ENCODE measurements around the gene EML1.

DNA sequence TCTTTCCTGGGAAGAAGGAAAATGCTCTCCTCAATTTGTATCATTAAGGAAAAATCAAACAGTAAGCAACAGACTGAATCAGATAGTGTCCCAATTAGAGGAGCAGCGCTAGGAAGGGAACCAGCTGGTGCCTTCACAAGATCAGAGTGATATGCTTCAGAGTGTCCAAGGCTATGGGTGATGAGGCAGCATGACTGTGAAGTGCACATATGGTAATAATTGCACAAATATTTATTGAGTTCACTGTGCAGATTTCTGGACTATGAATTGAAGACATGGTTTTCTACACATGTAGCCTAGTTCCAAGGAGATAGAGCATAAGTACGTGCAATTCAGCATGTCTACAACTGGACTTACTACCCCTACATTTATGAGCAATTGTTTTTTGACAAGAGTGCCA is 193.2 kb downstream of the EML1 start:
- no peak for TF ChIP-seq POLR2A (IDR thresholded peaks at IDR 0.05; ENCODE audit: extremely low read depth, insufficient read length)
- TF ChIP-seq, protein P1, sequence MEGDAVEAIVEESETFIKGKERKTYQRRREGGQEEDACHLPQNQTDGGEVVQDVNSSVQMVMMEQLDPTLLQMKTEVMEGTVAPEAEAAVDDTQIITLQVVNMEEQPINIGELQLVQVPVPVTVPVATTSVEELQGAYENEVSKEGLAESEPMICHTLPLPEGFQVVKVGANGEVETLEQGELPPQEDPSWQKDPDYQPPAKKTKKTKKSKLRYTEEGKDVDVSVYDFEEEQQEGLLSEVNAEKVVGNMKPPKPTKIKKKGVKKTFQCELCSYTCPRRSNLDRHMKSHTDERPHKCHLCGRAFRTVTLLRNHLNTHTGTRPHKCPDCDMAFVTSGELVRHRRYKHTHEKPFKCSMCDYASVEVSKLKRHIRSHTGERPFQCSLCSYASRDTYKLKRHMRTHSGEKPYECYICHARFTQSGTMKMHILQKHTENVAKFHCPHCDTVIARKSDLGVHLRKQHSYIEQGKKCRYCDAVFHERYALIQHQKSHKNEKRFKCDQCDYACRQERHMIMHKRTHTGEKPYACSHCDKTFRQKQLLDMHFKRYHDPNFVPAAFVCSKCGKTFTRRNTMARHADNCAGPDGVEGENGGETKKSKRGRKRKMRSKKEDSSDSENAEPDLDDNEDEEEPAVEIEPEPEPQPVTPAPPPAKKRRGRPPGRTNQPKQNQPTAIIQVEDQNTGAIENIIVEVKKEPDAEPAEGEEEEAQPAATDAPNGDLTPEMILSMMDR (IDR thresholded peaks at IDR 0.05; ENCODE audit: low read depth, low read length) = no peak
- TF ChIP-seq MYC (IDR thresholded peaks at IDR 0.05; ENCODE audit: low read depth, low read length) = no peak
- TF ChIP-seq, protein P2, sequence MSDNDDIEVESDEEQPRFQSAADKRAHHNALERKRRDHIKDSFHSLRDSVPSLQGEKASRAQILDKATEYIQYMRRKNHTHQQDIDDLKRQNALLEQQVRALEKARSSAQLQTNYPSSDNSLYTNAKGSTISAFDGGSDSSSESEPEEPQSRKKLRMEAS (IDR thresholded peaks at IDR 0.05; ENCODE audit: low read depth, low read length) = no peak

Data from NB4 (cell line).